ENCODE measurements around the gene PCSK6.
A peak's percentile ranks its signal among the peaks of the same experiment; 100 is the strongest.
"Not testable (repeated sequence)": the region's sequence is repeated elsewhere in the genome, so short reads cannot be mapped to it uniquely, and the experiment has no call there.

PCSK6 gene

DNA sequence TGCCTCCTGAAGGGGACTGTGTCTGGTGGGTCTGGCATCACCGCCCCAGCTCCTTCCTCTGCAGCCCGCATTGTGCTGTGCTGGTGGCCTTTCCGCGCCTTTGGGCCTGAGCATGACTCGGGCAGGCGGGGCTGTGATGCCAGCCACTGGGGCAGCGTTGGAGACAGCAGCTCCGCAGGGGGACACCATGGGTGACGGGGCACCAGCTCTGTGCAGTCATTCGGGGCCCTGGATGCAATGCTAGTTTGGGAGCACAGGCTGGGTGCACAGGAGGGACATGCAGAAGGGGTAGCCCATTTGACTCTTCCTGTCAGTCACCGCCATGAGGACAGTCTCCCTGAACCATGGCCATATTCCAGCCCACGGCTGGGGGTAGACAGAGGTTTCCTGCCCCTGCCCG lies 110.6 kb downstream of the PCSK6 start:
- TF ChIP-seq, protein P1, sequence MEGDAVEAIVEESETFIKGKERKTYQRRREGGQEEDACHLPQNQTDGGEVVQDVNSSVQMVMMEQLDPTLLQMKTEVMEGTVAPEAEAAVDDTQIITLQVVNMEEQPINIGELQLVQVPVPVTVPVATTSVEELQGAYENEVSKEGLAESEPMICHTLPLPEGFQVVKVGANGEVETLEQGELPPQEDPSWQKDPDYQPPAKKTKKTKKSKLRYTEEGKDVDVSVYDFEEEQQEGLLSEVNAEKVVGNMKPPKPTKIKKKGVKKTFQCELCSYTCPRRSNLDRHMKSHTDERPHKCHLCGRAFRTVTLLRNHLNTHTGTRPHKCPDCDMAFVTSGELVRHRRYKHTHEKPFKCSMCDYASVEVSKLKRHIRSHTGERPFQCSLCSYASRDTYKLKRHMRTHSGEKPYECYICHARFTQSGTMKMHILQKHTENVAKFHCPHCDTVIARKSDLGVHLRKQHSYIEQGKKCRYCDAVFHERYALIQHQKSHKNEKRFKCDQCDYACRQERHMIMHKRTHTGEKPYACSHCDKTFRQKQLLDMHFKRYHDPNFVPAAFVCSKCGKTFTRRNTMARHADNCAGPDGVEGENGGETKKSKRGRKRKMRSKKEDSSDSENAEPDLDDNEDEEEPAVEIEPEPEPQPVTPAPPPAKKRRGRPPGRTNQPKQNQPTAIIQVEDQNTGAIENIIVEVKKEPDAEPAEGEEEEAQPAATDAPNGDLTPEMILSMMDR (IDR thresholded peaks at IDR 0.05), result no peak
- H3K27me3 ChIP-seq, result peaks cover 0 to 2% of the 10 kb centered on the region in 2 donors
- H3K27ac ChIP-seq, result no peak overlapping the region
- peak in 1 of 2 donors; percentile 51 for DNase-seq
- H3K9me3 ChIP-seq, result no peaks in the 10 kb centered on the region
- H3K4me3 ChIP-seq, result no peak overlapping the region
- H3K36me3 ChIP-seq, result no peaks in the 10 kb centered on the region
- H3K4me1 ChIP-seq, result peaks cover 0 to 5% (median 4%) of the 10 kb centered on the region in 4 donors
- intact Hi-C loops (cut with DNase I; ENCODE audit: low total_unique reads), result no loop called here

DNA sequence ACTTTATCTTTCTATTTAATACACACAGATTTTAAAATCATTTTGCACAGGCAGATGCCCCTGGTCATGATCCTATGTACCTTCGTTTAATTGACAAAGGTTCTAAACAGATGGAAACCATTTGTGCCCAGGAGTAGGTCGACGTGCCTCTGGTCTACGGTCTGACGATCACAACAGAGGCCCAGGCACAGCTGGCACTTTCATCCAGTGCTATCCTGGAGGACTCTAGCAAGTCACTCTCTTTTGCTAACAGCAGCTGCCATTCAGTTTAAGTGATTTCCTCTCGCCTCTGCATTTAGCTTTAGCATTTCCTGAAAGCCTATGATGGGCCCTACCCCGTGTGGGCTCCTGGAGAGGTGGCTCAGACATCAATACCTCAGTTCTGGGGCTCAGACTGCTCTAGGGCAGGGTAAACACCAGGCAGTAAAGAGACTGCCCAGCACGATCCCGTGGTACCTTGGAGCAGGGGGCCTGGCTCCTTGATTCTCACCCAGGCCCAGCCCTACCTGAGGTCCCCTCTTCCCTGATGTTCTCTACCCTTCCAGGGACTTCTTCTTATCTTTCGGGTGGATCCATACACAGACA lies 111.2 kb downstream of the PCSK6 start:
- Histone ChIP-seq H3K4me1 (peaks cover 0 to 5% (median 4%) of the 10 kb centered on the region in 4 donors), H3K4me3 (no peak overlapping the region), H3K27ac (no peak overlapping the region), H3K9me3 (no peaks in the 10 kb centered on the region), H3K27me3 (peaks cover 0 to 2% of the 10 kb centered on the region in 2 donors), H3K36me3 (no peaks in the 10 kb centered on the region)
- peak in 1 of 2 donors; percentile 17 for DNase-seq
- TF ChIP-seq, protein P1 (IDR thresholded peaks at IDR 0.05), result no peak
- intact Hi-C loops (cut with DNase I; ENCODE audit: low total_unique reads), result no loop called here

DNA sequence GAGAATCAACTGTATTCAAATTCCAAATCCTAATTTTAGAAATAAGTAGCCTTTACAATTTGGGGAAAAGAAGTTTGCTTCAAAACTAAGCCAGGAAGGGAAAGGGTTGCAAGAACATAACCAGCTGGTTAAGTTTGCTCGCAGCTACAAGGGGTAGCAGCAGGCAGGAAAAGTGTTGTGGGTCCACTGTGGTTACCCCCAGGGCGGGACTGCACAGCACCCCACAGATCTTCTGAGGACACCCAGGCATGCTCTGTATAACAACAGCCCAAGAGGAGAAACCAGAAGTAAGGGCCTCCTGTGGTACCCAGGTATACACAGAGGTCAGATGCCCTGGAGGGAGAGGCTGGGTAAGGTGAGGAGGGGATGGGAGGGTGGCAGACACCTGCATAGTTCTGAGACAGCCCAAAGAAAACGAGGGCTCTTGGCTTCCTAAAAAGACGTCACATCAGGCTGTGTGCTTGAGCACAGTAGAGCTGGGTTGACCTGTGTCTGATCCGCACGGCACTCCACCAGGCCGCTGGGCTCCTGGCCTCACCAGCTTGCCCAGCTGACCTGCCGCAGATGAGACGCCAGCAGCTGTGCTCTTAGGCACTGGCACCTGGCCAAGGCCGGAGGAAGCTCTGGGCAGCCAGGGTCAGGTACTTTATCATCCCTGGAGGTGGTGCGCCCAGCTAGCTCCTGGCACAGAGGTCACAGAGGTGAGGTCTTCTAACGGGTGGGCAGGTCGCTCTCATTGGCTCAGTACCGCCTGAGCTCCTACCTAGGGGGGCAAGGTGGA lies 112.7 kb downstream of the PCSK6 start:
- peaks cover 0 to 8% (median 8%) of the 10 kb centered on the region in 4 donors for H3K4me1 ChIP-seq
- DNase-seq, result peak in 1 of 2 donors; percentile 33
- no peak overlapping the region for H3K27ac ChIP-seq
- no peak overlapping the region for H3K4me3 ChIP-seq
- intact Hi-C loops (cut with DNase I; ENCODE audit: low total_unique reads), result no loop called here
- H3K36me3 ChIP-seq, result no peaks in the 10 kb centered on the region
- peaks cover 0 to 2% of the 10 kb centered on the region in 2 donors for H3K27me3 ChIP-seq
- TF ChIP-seq, protein P1 (IDR thresholded peaks at IDR 0.05), result no peak
- no peaks in the 10 kb centered on the region for H3K9me3 ChIP-seq

DNA sequence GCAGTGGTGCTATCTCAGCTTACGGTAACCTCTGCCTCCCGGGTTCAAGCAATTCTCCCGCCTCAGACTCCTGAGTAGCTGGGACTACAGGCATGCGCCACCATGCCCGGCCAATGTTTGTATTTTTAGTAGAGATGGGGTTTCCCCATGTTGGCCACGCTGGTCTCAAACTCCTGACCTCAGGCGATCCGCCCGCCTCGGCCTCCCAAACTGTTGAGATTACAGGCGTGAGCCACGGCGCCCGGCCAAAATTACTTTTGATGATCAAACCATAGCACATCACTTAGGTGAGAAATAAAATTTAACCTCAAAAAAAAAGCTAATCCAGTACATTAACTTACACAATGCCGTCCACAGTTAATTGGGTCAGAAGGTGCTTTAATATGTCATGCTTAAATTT lies 114.5 kb downstream of the PCSK6 start:
- H3K4me3 ChIP-seq; intact Hi-C loops (cut with DNase I; ENCODE audit: low total_unique reads); DNase-seq; H3K9me3 ChIP-seq; H3K36me3 ChIP-seq; H3K27ac ChIP-seq: not testable (repeated sequence)
- H3K27me3 ChIP-seq, result peaks cover 0 to 10% of the 10 kb centered on the region in 2 donors
- peaks cover 0 to 14% (median 12%) of the 10 kb centered on the region in 4 donors for H3K4me1 ChIP-seq

DNA sequence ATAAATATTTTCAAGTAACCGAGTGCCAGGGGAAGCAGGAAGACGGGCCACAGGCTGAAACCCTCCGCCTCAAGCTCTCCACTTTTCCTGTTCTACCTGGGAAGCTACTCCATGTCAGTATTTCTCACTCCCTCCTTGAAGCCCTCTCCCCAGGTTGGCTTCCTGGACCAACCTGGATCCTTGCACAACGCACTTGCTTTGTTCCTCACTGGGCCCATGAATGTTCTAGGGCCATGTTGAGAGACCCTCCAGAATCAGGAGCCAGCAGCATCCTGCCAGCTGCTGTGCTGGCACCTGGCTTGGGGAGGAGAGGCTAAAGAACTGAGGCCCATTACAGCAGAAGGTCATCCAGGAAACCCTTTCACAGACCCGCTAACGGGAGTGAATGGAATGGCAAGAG lies 115.2 kb downstream of the PCSK6 start:
- no peaks in the 10 kb centered on the region for H3K9me3 ChIP-seq
- no peak overlapping the region for H3K27ac ChIP-seq
- no peak for DNase-seq
- H3K27me3 ChIP-seq, result peaks cover 0 to 10% of the 10 kb centered on the region in 2 donors
- TF ChIP-seq, protein P1 (IDR thresholded peaks at IDR 0.05), result no peak
- no peak overlapping the region for H3K4me3 ChIP-seq
- intact Hi-C loops (cut with DNase I; ENCODE audit: low total_unique reads), result no loop called here
- H3K4me1 ChIP-seq, result peaks cover 0 to 14% (median 12%) of the 10 kb centered on the region in 4 donors
- no peaks in the 10 kb centered on the region for H3K36me3 ChIP-seq

DNA sequence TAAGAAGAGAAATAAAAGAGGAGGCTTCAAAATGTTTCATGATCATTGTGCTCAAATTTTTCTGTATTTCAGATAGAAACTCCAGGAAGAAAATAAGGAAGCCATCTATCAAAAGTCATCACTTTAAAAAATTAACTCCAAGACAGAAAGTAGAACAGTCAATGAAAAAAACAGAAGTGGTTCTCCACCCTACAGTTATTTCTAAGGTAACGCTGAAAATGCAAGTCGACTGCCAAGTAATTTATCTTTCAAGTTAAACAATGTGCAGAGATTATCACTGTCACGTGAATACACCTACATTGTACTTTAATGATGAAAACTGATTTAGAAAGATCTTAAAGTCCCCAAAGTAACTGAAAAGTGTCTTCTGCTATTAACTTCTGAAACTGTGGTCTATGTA lies 115.9 kb downstream of the PCSK6 start:
- Histone ChIP-seq H3K27me3 (peaks cover 0 to 13% of the 10 kb centered on the region in 2 donors), H3K9me3 (no peaks in the 10 kb centered on the region), H3K36me3 (no peaks in the 10 kb centered on the region), H3K4me1 (peaks cover 0 to 14% (median 12%) of the 10 kb centered on the region in 4 donors), H3K4me3 (no peak overlapping the region), H3K27ac (no peak overlapping the region)
- intact Hi-C loops (cut with DNase I; ENCODE audit: low total_unique reads), result no loop called here
- TF ChIP-seq, protein P1 (IDR thresholded peaks at IDR 0.05), result no peak
- DNase-seq, result no peak
